SK-N-SH treated with all-trans-retinoic acid at 6 μM for 48 hours (cell line): ENCODE measurements around the gene CD300C.

Experiments used
- ARNTL ChIP-seq: fragments of 450-650 bp; formaldehyde crosslinking; IDR thresholded peaks from 2 replicates; pipeline ENCODE4 v1.5.0; 2020; ENCODE audit warnings: low read depth, mild to moderate bottlenecking, moderate library complexity, borderline replicate concordance
- CREB5 ChIP-seq: fragments of 250-450 bp; sonication (Bioruptor Pico); IDR thresholded peaks from 2 replicates; pipeline ENCODE4 v1.5.1; 2020; ENCODE audit warnings: low read depth, mild to moderate bottlenecking, moderate library complexity
- ESRRG ChIP-seq: fragments of 250-450 bp; sonication (Bioruptor Pico); IDR thresholded peaks from 2 replicates; pipeline ENCODE4 v1.6.1; 2021; ENCODE audit warnings: mild to moderate bottlenecking
- PATZ1 ChIP-seq: fragments of 250-450 bp; sonication (Bioruptor Pico); IDR thresholded peaks from 2 replicates; pipeline ENCODE4 v1.8.0; 2020; ENCODE audit warnings: mild to moderate bottlenecking, moderate library complexity, borderline replicate concordance
- PPARA ChIP-seq: fragments of 250-450 bp; sonication (Bioruptor Pico); IDR thresholded peaks from 2 replicates; pipeline ENCODE4 v1.5.0; 2020; ENCODE audit warnings: mild to moderate bottlenecking, borderline replicate concordance
- RARB ChIP-seq: fragments of 250-450 bp; sonication (Bioruptor Pico); IDR thresholded peaks from 2 replicates; pipeline ENCODE4 v1.8.0; 2021; ENCODE audit warnings: mild to moderate bottlenecking, moderate library complexity
- TSHZ2 ChIP-seq: fragments of 250-450 bp; sonication (Bioruptor Pico); IDR thresholded peaks from 2 replicates; pipeline ENCODE4 v1.5.0; 2020; ENCODE audit warnings: mild to moderate bottlenecking, moderate library complexity
- ZC3H10 ChIP-seq: fragments of 250-450 bp; sonication (Bioruptor Pico); IDR thresholded peaks from 2 replicates; pipeline ENCODE4 v1.5.1; 2021; ENCODE audit warnings: mild to moderate bottlenecking, moderate library complexity
- ZFP3 ChIP-seq: fragments of 250-450 bp; sonication (Bioruptor Pico); IDR thresholded peaks from 2 replicates; pipeline ENCODE4 v1.5.0; 2020; ENCODE audit warnings: mild to moderate bottlenecking, moderate library complexity
- ZFP30 ChIP-seq: fragments of 450-650 bp; formaldehyde crosslinking; IDR thresholded peaks from 2 replicates; pipeline ENCODE4 v1.5.0; 2022; ENCODE audit warnings: mild to moderate bottlenecking, moderate library complexity
- ZNF70 ChIP-seq: fragments of 450-650 bp; formaldehyde crosslinking; IDR thresholded peaks from 2 replicates; pipeline ENCODE4 v1.5.0; 2020; ENCODE audit warnings: mild to moderate bottlenecking, moderate library complexity
- ZNF8 ChIP-seq: fragments of 450-650 bp; formaldehyde crosslinking; IDR thresholded peaks from 2 replicates; pipeline ENCODE4 v1.5.0; 2020; ENCODE audit warnings: mild to moderate bottlenecking, moderate library complexity

GRCh38 chr17:74543891-74544760 is 1.8 kb downstream of the CD300C start:
- TF ChIP-seq ZFP30 (CRISPR knock-in tag) (no peak), RARB (CRISPR knock-in tag) (no peak), PATZ1 (CRISPR knock-in tag) (no peak), ZFP3 (CRISPR knock-in tag) (no peak), ZNF70 (CRISPR knock-in tag) (no peak), ZNF8 (CRISPR knock-in tag) (no peak), ESRRG (no peak), TSHZ2 (CRISPR knock-in tag) (no peak), ARNTL (CRISPR knock-in tag) (no peak), ZC3H10 (CRISPR knock-in tag) (no peak), CREB5 (CRISPR knock-in tag) (no peak), PPARA (no peak)
